Kidney (tissue), 14 donors: ENCODE data around the gene INF2. TPM values are rescaled to one million over a fixed set of nuclear protein-coding genes. Genes with fewer than 3 reads are reported as not detected.
A peak's percentile ranks its signal among the peaks of the same experiment; 100 is the strongest.

Experiments used
- DNase-seq, 5 donors: peaks; one replicate each; pipeline ENCODE4 v3.0.0-alpha.2; 2013 to 2020
- FAIRE-seq: peaks from 2 replicates; lab custom pipeline; 2012; peaks lifted over from hg19 to GRCh38; lab: Jason Lieb, UNC
- H3K27ac ChIP-seq, 2 donors: one replicate each; pipeline ENCODE4 v1.7.0; 2013; ENCODE audit warnings: low read depth in 2 of 2, low read length in 2 of 2, inconsistent platforms in 1 of 2
- H3K27me3 ChIP-seq: one replicate; pipeline ENCODE4 v1.7.1; 2013; ENCODE audit warnings: low read length, inconsistent platforms; ENCODE audit not compliant: control insufficient read depth, insufficient read depth
- H3K36me3 ChIP-seq, 3 donors: one replicate each; pipeline versions ENCODE4 v1.7.0 to v1.7.1; 2013; ENCODE audit warnings: low read length in 3 of 3, control low read depth in 1 of 3, inconsistent platforms in 1 of 3; ENCODE audit not compliant: insufficient read depth in 3 of 3, control insufficient read depth in 2 of 3
- H3K4me1 ChIP-seq, 3 donors: one replicate each; pipeline versions ENCODE4 v1.7.0 to v1.7.1; 2013; ENCODE audit warnings: low read length in 3 of 3, inconsistent platforms in 1 of 3, low read depth in 1 of 3; ENCODE audit not compliant: control insufficient read depth in 2 of 3, insufficient read depth in 2 of 3
- H3K4me3 ChIP-seq, 3 donors: one replicate each; pipeline versions ENCODE4 v1.7.0 to v1.8.1; 2013; ENCODE audit warnings: low read length in 3 of 3, control low read depth in 1 of 3, inconsistent platforms in 1 of 3
- H3K9ac ChIP-seq, 3 donors: one replicate each; pipeline versions ENCODE4 v1.7.0 to v1.7.1; 2013; ENCODE audit warnings: low read length in 3 of 3, control low read depth in 1 of 3, inconsistent platforms in 1 of 3
- H3K9me3 ChIP-seq, 3 donors: one replicate each; pipeline versions ENCODE4 v1.7.0 to v1.7.1; 2013; ENCODE audit warnings: low read length in 3 of 3, control low read depth in 1 of 3, inconsistent platforms in 1 of 3; ENCODE audit not compliant: control insufficient read depth in 2 of 3, insufficient read depth in 1 of 3
- CTCF ChIP-seq: IDR thresholded peaks from 3 replicates; pipeline ENCODE4 v1.5.1; 2012; ENCODE audit warnings: mild to moderate bottlenecking, moderate library complexity, borderline replicate concordance; ENCODE audit not compliant: insufficient read depth; ENCODE audit errors: extremely low read depth
- intact Hi-C: fragments of 100-400 bp; cut with DNase I; formaldehyde crosslinking; loops from one replicate; pipeline ENCODE4 v1.11.1; 2022
- polyA plus RNA-seq: library from polyadenylated mRNA; stranded (reverse); fragments of 350-450 nt; fragmentation: Illumina TruSeq; extraction: RNeasy Lipid Tissue Mini Kit (QIAGEN cat#74804); gene quantifications from one replicate; pipeline ENCODE4 v1.2.3, GENCODE V29; 2014; ENCODE audit warnings: low read depth, low replicate concordance; ENCODE audit not compliant: insufficient read depth
- total RNA-seq: library from RNA; stranded (reverse); fragmentation: NEBNext Ultra II Directional; extraction: Animal tissue kit (Norgen Biotek cat#: 25700); gene quantifications from one replicate; pipeline ENCODE4 v1.2.1, GENCODE V29; 2021
- donor health status: control.
- donor health status: control.
- donor health status: control.
- donor health status: control.
- donor health status: control.
- donor health status: DM: yes; HTN: yes; CAD: no.
- donor health status: Normal renal cell carcinoma (clear cell type).

Gene INF2
- total and polyA plus RNA-seq, 2 donors from 2014 or later, result 58.5 to 82.7 TPM

- H3K27me3 ChIP-seq, result no peaks in the 10 kb centered on the region
- no peak for DNase-seq
- no peak overlapping the region for H3K9ac ChIP-seq
- no peaks in the 10 kb centered on the region for H3K9me3 ChIP-seq
- peaks cover 0 to 14% (median 10%) of the 10 kb centered on the region in 3 donors for H3K4me1 ChIP-seq
- no peak for TF ChIP-seq CTCF
- intact Hi-C loops, result no loop called here
- no peak for FAIRE-seq
- H3K27ac ChIP-seq, result no peak overlapping the region
- peaks cover 2 to 26% (median 17%) of the 10 kb centered on the region in 3 donors for H3K36me3 ChIP-seq
- no peak overlapping the region for H3K4me3 ChIP-seq
Measured at GRCh38 chr14:104755621-104756020, 66.2 kb downstream of the INF2 start.

DNA sequence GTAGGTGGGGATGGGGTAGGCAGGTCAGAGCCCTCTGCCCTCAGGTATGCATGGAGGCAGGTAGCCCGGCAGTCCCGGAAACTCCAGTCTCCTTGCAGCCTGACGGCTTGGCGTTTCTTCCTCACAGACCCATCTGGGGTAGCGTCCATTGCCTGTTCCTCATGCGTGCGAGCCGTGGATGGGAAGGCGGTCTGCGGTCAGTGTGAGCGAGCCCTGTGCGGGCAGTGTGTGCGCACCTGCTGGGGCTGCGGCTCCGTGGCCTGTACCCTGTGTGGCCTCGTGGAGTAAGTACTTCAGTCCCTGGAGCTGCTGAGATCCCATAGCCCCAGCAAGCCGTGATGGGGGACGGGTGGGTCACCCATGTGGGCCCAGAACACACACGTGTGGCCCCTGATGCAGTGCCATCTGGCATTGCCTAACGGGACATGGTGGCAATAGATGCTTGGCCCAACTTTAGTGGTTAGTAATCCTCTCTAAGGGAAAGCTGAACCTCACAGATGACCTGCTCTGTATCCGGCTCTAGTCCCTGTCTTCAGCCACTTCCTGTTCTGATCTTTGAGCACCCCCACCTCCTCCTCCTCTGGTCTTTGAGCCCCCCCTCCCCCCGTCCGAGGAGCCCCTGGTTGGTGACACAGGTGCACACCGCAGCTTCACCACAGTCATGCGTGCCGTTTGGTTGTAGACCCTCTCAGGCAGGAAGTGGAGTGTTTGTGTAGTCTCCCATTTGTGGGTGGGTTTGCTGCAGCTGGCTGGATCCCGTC is 67.2 kb downstream of the INF2 start:
- Histone ChIP-seq H3K4me3 (no peak overlapping the region), H3K27me3 (no peaks in the 10 kb centered on the region), H3K9ac (no peak overlapping the region), H3K27ac (no peak overlapping the region), H3K4me1 (peaks cover 0 to 14% (median 10%) of the 10 kb centered on the region in 3 donors), H3K36me3 (peaks cover 2 to 26% (median 21%) of the 10 kb centered on the region in 3 donors), H3K9me3 (no peaks in the 10 kb centered on the region)
- no peak for FAIRE-seq
- peak in 1 of 5 donors; percentile 52 for DNase-seq
- TF ChIP-seq CTCF, result no peak
- intact Hi-C loops, result no loop called here

- FAIRE-seq (no peak), DNase-seq (peak in 1 of 5 donors; percentile 62)
- H3K4me3 ChIP-seq, result no peak overlapping the region
- intact Hi-C loops, result no loop called here
- H3K27ac ChIP-seq, result no peak overlapping the region
- TF ChIP-seq CTCF, result no peak
- no peaks in the 10 kb centered on the region for H3K27me3 ChIP-seq
- H3K9ac ChIP-seq, result no peak overlapping the region
- H3K9me3 ChIP-seq, result no peaks in the 10 kb centered on the region
- H3K4me1 ChIP-seq, result peaks cover 0 to 14% (median 10%) of the 10 kb centered on the region in 3 donors
- H3K36me3 ChIP-seq, result peaks cover 2 to 26% (median 21%) of the 10 kb centered on the region in 3 donors
Measured at GRCh38 chr14:104757238-104757585, 67.8 kb downstream of the INF2 start.
